GM06990 (cell line): ENCODE results near the gene ETV1.

Source experiments
- DNase-seq: peaks from one replicate; pipeline ENCODE4 v3.0.0-alpha.2; 2011; ENCODE audit not compliant: insufficient read length; ENCODE audit errors: extremely low read depth
- H3K27me3 ChIP-seq: replicated peaks from 2 replicates; pipeline ENCODE4 v1.6.0; 2011; ENCODE audit warnings: low read length; ENCODE audit not compliant: control insufficient read depth, insufficient read depth
- H3K36me3 ChIP-seq: 2 replicates; pipeline ENCODE4 v1.5.1; 2011; ENCODE audit warnings: low read length; ENCODE audit not compliant: control insufficient read depth, insufficient read depth
- H3K4me3 ChIP-seq: replicated peaks from 2 replicates; pipeline ENCODE4 v1.5.1; 2011; ENCODE audit warnings: low read depth, mild to moderate bottlenecking, control low read depth, low read length
- CTCF ChIP-seq: IDR thresholded peaks from 2 replicates; pipeline ENCODE4 v1.5.1; 2011; ENCODE audit warnings: low read length, control low read depth, mild to moderate bottlenecking, inconsistent platforms; ENCODE audit not compliant: insufficient read depth, poor library complexity, severe bottlenecking

Gene ETV1

GRCh38 chr7:14020339-14020900, 31.0 kb upstream of the ETV1 start:
- Histone ChIP-seq H3K4me3 (no peak overlapping the region), H3K27me3 (no peaks in the 10 kb centered on the region), H3K36me3 (no peaks in the 10 kb centered on the region)
- DNase-seq, result no peak
- no peak for TF ChIP-seq CTCF

- no peak for DNase-seq
- Histone ChIP-seq H3K36me3 (no peaks in the 10 kb centered on the region), H3K27me3 (no peaks in the 10 kb centered on the region), H3K4me3 (no peak overlapping the region)
- no peak for TF ChIP-seq CTCF
Observed at GRCh38 chr7:14018751-14019150, 29.3 kb upstream of the ETV1 start.

GRCh38 chr7:14016950-14017349, 27.5 kb upstream of the ETV1 start:
- H3K4me3 ChIP-seq, result no peak overlapping the region
- TF ChIP-seq CTCF, result no peak
- no peak for DNase-seq

GRCh38 chr7:14013898-14014297, 24.4 kb upstream of the ETV1 start:
- DNase-seq, result no peak
- no peak overlapping the region for H3K4me3 ChIP-seq
- TF ChIP-seq CTCF, result no peak

More at GRCh38 chr7:14016950-14017349, 27.5 kb upstream of the ETV1 start:
- no peaks in the 10 kb centered on the region for H3K36me3 ChIP-seq
- H3K27me3 ChIP-seq, result no peaks in the 10 kb centered on the region

GRCh38 chr7:14009453-14010418, 20.3 kb upstream of the ETV1 start:
- no peak for DNase-seq
- no peak overlapping the region for H3K4me3 ChIP-seq
- no peaks in the 10 kb centered on the region for H3K36me3 ChIP-seq
- no peak for TF ChIP-seq CTCF
- H3K27me3 ChIP-seq, result no peaks in the 10 kb centered on the region

More at GRCh38 chr7:14013898-14014297, 24.4 kb upstream of the ETV1 start:
- Histone ChIP-seq H3K27me3 (no peaks in the 10 kb centered on the region), H3K36me3 (no peaks in the 10 kb centered on the region)
